ENCODE measurements around the gene C18orf32. TPM values are rescaled to one million over a fixed set of nuclear protein-coding genes. Genes with fewer than 3 reads are reported as not detected.

Gene C18orf32
- total and polyA plus RNA-seq, 2 of the 13 experiments (the other 11 are each of a cell fraction or from before 2014, with no cell fraction given), result 17.6 to 20.6 TPM

DNA sequence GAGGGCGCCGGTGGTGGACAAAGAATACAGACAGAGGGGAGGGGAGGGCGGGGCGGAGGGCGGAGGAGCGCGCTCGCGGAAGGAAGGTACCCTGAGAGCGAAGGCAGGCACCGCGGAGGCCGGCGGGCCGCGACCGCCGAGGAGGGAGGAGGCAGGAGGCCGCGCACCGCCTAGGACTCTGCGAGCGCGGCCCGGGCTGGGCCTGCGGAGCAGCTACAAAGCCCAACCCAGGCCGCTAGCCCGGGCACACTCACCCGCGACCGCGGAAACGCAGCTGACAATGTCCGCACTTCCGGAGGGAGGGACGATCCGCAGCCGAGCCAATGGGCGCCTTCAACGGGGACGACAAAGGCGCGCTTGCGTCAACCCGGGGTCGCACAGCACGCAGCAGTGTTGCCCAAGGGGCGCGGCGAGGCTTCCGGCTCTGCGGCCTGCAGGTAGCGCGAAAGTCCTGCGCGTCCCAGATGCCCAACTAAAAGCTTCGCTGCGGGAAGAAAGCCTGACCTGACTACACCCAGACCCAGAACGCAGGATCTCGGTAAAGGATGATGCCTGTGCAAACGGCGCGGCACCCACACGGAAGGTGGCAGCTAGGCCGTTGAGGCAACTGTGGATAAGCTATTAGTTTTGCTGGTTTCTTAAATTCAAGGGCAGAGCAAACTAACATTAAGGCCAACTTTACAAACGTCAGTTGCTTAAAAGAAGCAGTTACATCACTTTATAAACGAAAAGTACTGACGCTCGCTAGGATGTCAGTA is at the start of gene C18orf32 (continued):
- TF ChIP-seq MNT (IDR thresholded peaks at IDR 0.05), result peak; percentile 33; the same call in 1 of the 2 replicates
- no peak for TF ChIP-seq SKIL (CRISPR knock-in tag; IDR thresholded peaks at IDR 0.05; ENCODE audit: borderline replicate concordance)
- TF ChIP-seq DNMT3B (CRISPR knock-in tag; conservative IDR thresholded peaks at IDR 0.05), result no peak
- peak; percentile 88; the same call in 1 of the 2 replicates for TF ChIP-seq ZNF772 (CRISPR knock-in tag; IDR thresholded peaks at IDR 0.05)
- TF ChIP-seq PHF20 (CRISPR knock-in tag; IDR thresholded peaks at IDR 0.05), result peak; percentile 94
- no peak for TF ChIP-seq ZNF660 (CRISPR knock-in tag; IDR thresholded peaks at IDR 0.05; ENCODE audit: borderline replicate concordance, low read depth)
- peak; percentile 74; the same call in 1 of the 2 replicates for TF ChIP-seq ZNF138 (CRISPR knock-in tag; IDR thresholded peaks at IDR 0.05; ENCODE audit: low read depth)
- TF ChIP-seq GATA4 (IDR thresholded peaks at IDR 0.05; ENCODE audit: borderline replicate concordance, low read depth), result peak; percentile 79; the same call in 1 of the 2 replicates
- TF ChIP-seq ZMYM3 (CRISPR knock-in tag; IDR thresholded peaks at IDR 0.05), result 0 out of 2 replicates have a peak, but pooled peaks have one; percentile 42
- TF ChIP-seq ZNF274 (CRISPR knock-in tag; IDR thresholded peaks at IDR 0.05), result peak; percentile 80; the same call in 1 of the 2 replicates
- no peak for TF ChIP-seq ZNF121 (CRISPR knock-in tag; IDR thresholded peaks at IDR 0.05)
- peak; percentile 89; the same call in 1 of the 2 replicates for TF ChIP-seq ZFP91 (CRISPR knock-in tag; IDR thresholded peaks at IDR 0.05; ENCODE audit: borderline replicate concordance)
- TF ChIP-seq, protein P1, sequence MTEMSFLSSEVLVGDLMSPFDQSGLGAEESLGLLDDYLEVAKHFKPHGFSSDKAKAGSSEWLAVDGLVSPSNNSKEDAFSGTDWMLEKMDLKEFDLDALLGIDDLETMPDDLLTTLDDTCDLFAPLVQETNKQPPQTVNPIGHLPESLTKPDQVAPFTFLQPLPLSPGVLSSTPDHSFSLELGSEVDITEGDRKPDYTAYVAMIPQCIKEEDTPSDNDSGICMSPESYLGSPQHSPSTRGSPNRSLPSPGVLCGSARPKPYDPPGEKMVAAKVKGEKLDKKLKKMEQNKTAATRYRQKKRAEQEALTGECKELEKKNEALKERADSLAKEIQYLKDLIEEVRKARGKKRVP (CRISPR knock-in tag; IDR thresholded peaks at IDR 0.05), result peak; percentile 51 to 90; a peak in 3 of 4 replicates
- TF ChIP-seq ZNF562 (CRISPR knock-in tag; IDR thresholded peaks at IDR 0.05; ENCODE audit: borderline replicate concordance), result peak; percentile 14; the same call in 1 of the 2 replicates
- no peak for TF ChIP-seq ISX (CRISPR knock-in tag; conservative IDR thresholded peaks at IDR 0.05)
- TF ChIP-seq ARHGAP35 (CRISPR knock-in tag; IDR thresholded peaks at IDR 0.05; ENCODE audit: borderline replicate concordance), result peak; percentile 35; the same call in 1 of the 2 replicates
- TF ChIP-seq ZNF615 (CRISPR knock-in tag; IDR thresholded peaks at IDR 0.05; ENCODE audit: borderline replicate concordance), result no peak
- peak; percentile 94 for TF ChIP-seq KMT2B (CRISPR knock-in tag; IDR thresholded peaks at IDR 0.05)
- TF ChIP-seq CHD2 (IDR thresholded peaks at IDR 0.05; ENCODE audit: low read depth, low read length), result no peak; the same call in 1 of the 2 replicates

Data from HepG2 (cell line).